ENCODE results near the gene ZNF330.

The ZNF330 gene

GRCh38 chr4:141238186-141238585 is 17.5 kb downstream of the ZNF330 start:
- no peak for DNase-seq

DNA sequence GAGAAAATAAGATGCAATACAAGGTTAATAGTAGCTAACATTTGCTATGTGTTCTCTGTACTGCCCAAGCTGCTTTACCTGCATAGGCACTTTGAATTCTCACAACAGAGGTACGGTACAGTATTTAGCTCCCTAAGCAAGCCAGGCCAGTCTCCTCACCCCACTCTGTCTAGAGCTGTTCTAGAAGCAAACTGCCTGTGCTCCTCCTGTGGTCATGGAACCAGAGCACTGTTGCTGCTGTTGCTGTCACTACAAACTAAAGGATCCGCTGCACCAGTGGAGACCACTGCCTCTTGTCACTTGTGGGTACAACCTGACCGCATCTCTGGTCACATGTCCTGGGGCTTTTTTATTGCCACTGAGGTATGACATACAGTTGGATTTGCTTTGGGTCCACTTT is 19.6 kb downstream of the ZNF330 start:
- DNase-seq = no peak

GRCh38 chr4:141240671-141241070 is 20.0 kb downstream of the ZNF330 start:
- no peak for DNase-seq

- DNase-seq = no peak
Observed at GRCh38 chr4:141241986-141242385, 21.3 kb downstream of the ZNF330 start.

DNA sequence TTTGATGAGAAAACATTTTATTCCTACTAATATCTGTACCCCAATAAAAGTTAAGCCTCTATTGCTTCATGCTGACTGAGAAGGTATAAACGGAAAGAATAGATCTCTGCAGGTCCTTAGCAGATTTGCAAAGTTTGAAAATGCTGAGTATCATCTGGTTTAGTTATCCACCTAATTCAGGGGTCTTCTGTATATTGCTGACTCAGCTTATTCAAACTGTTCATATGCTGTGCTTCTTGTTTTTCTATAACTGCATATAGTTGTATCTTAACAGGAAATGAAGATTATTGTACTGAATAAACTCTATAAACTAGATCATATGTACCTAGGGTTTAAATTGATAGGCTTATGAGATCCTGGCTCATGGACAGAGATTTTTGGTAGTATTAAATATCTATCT is 23.7 kb downstream of the ZNF330 start:
- no peak for DNase-seq

DNA sequence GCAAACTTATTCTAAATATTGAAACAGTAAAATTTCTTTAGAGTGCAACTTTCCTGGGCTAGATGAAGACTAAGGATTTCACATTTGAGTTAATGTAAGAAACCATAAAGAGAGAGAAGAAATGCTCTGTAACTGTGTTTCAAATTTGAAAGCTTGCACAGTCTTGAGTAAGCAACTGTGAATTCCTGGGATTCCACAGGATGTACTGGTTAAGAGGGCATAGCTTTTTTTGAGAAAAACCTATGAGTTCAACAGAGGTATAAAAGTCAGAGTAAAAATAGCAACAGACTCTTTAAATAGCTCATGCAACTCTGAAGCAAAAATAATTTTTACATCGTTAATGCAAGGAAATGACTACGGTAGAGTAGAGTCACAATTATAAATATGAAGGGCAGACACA is 25.5 kb downstream of the ZNF330 start:
- no peak for DNase-seq

DNA sequence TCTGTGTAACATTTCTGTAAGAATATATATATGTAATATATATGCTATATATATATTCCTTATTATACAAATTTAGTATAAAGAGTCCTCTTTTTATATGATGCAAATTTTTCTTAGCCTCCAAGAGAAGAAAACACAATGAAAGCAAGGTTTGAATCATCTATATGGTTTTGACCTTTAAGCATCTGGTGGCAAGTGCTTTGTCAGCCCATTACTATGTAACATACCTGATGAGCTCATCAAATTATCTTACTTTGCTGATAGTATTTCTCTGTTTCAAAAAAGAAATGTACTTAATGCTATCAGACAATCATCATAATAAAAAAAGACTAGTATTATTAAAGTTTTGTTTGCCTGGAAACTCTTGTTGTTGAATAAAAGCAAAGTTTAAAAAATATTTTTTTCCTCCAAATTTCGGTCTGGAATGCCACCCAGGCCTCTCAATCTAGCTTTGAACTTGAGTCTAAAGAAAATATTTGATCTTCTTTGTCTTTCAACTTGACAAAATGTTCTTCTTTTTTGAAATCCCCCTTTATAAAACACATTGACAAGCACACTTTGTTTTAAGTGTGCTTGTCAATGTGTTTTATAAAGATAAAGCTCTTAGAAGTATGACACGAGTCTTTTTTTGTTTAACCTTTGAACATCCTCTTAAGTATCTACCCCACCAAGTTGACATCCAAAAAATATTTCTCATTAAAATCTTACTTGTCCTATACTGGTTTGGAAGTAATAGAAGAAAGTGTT is 26.2 kb downstream of the ZNF330 start:
- no peak for DNase-seq

- no peak for DNase-seq
Observed at GRCh38 chr4:141247430-141247780, 26.7 kb downstream of the ZNF330 start.

GRCh38 chr4:141248029-141248428 is 27.3 kb downstream of the ZNF330 start:
- DNase-seq = no peak

DNA sequence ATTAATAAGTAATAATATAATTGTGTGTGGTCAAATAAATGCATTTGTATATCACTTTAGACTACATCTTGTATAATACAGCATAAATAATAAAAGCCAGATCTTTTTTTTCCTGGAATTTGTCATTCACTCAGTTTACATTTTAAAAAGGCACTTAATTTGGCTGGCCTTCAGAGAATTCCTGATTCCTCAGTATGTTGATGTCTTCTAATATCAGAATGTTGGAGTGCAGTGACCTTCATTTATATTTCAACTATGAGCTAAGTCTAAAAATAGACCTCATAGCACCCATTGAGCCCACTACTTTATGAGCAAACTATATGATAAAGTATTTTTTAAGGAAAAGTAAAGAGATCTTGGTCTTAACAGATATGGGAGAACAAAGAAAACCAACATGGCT is 27.8 kb downstream of the ZNF330 start:
- no peak for DNase-seq

GRCh38 chr4:141254326-141254725 is 33.6 kb downstream of the ZNF330 start:
- DNase-seq = no peak

- no peak for DNase-seq
Observed at GRCh38 chr4:141255016-141255415, 34.3 kb downstream of the ZNF330 start.

- DNase-seq = no peak
Observed at GRCh38 chr4:141258558-141258957, 37.9 kb downstream of the ZNF330 start.

- DNase-seq = no peak
Observed at GRCh38 chr4:141275834-141276233, 55.1 kb downstream of the ZNF330 start.

- no peak for DNase-seq
Observed at GRCh38 chr4:141283152-141283551, 62.5 kb downstream of the ZNF330 start.

DNA sequence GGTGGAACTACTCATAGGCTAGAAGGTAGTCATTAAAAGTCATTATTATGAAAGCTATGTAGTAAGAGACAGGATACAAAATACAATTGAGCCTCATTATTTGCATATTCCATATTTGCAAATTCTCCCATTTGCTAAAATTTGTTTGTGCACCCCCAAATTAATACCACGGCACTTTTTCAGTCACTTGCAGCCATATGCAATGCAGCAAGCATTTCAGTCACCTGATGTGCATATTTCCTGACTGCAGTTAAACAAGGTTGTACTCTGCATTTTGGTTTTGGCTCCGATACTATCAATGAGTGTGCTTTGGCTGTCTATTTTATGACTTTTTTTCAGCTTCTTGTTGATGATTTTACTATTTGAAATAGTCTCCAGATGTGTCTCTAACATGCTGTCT is 62.9 kb downstream of the ZNF330 start:
- DNase-seq = no peak

Data from activated naive CD4-positive, alpha-beta T cell treated with Interleukin-2 at 50 U/mL for 16 hours (primary cell).